Measurements from ENCODE around the gene C13orf46. TPM values are rescaled to one million over a fixed set of nuclear protein-coding genes. Genes with fewer than 3 reads are reported as not detected.

Gene C13orf46
- total and polyA plus RNA-seq, 2 of the 8 experiments (the other 6 are each of a cell fraction or from before 2014, with no cell fraction given), result 0.23 to 0.28 TPM

GRCh38 chr13:113938716-113939115, 35.2 kb downstream of the C13orf46 start:
- no peaks in the 10 kb centered on the region; a peak in 1 of 7 replicates for H3K27me3 ChIP-seq (replicated peaks in 1 of 4; ENCODE audit: control insufficient read depth in 3 of 4, extremely low read depth in 1 of 4, insufficient read depth in 3 of 4, low read length in 3 of 4)
- H3K9ac ChIP-seq (replicated peaks in 1 of 4; ENCODE audit: extremely low read depth in 1 of 4, low read depth in 3 of 4, low read length in 3 of 4), result no peak overlapping the region
- H3K14ac ChIP-seq (ENCODE audit: insufficient read length), result no peak overlapping the region
- no peak overlapping the region for H4K91ac ChIP-seq (replicated peaks; ENCODE audit: insufficient read length, low read length)
- no peak overlapping the region for H2BK12ac ChIP-seq (ENCODE audit: low read depth, low read length)
- H3K4ac ChIP-seq (replicated peaks; ENCODE audit: insufficient read length, low read depth, low read length), result no peak overlapping the region
- no peak for DNase-seq (ENCODE audit: low read depth in 1 of 2, low spot score in 2 of 2)
- peak overlapping the region; percentile 28; the same call in 1 of the 2 replicates for H4K8ac ChIP-seq (ENCODE audit: extremely low read depth, insufficient read depth, low read length)
- no peaks in the 10 kb centered on the region for H3K9me3 ChIP-seq (ENCODE audit: insufficient read depth in 2 of 2, low read depth in 1 of 2, low read length in 1 of 2)
- H2BK20ac ChIP-seq (ENCODE audit: low read length), result no peak overlapping the region
- H2BK5ac ChIP-seq (ENCODE audit: low read depth, low read length), result no peak overlapping the region
- H2AFZ ChIP-seq (ENCODE audit: low read length), result no peak overlapping the region
- no peak overlapping the region for H2BK120ac ChIP-seq (replicated peaks; ENCODE audit: low read depth, low read length)
- H3K23me2 ChIP-seq (ENCODE audit: low read depth, low read length), result no peaks in the 10 kb centered on the region
- H3K4me1 ChIP-seq (replicated peaks in 1 of 4; ENCODE audit: control insufficient read depth in 3 of 4, insufficient read depth in 4 of 4, low read length in 3 of 4), result peaks cover 0 to 2% (median 0%) of the 10 kb centered on the region in 4 experiments; a peak in 3 of 7 replicates
- no peak overlapping the region for H3K4me3 ChIP-seq (ENCODE audit: extremely low read depth in 1 of 4, insufficient read depth in 2 of 4, low read depth in 3 of 4, low read length in 4 of 4)
- no peaks in the 10 kb centered on the region for H3K79me1 ChIP-seq (ENCODE audit: low read depth, low read length)
- no peak overlapping the region for H3K27ac ChIP-seq (ENCODE audit: low read depth, low read length)
- TF ChIP-seq GABPA (IDR thresholded peaks at IDR 0.05; ENCODE audit: borderline replicate concordance, insufficient read depth, low read length) (no peak), BACH1 (IDR thresholded peaks at IDR 0.05; ENCODE audit: low read length) (no peak), CBX8 (IDR thresholded peaks at IDR 0.05; ENCODE audit: borderline replicate concordance, low read depth, low read length) (no peak), USF2 (IDR thresholded peaks at IDR 0.05; ENCODE audit: low read length) (no peak), SUZ12 (IDR thresholded peaks at IDR 0.05; ENCODE audit: low read length) (no peak), TBP (IDR thresholded peaks at IDR 0.05; ENCODE audit: low read depth, low read length) (no peak), CHD1 (IDR thresholded peaks at IDR 0.05; ENCODE audit: low read depth, low read length) (no peak), CEBPB (IDR thresholded peaks at IDR 0.05; ENCODE audit: low read depth, low read length) (no peak), PHF8 (conservative IDR thresholded peaks at IDR 0.05; ENCODE audit: low read depth, low read length) (no peak)
- TF ChIP-seq, protein P1, sequence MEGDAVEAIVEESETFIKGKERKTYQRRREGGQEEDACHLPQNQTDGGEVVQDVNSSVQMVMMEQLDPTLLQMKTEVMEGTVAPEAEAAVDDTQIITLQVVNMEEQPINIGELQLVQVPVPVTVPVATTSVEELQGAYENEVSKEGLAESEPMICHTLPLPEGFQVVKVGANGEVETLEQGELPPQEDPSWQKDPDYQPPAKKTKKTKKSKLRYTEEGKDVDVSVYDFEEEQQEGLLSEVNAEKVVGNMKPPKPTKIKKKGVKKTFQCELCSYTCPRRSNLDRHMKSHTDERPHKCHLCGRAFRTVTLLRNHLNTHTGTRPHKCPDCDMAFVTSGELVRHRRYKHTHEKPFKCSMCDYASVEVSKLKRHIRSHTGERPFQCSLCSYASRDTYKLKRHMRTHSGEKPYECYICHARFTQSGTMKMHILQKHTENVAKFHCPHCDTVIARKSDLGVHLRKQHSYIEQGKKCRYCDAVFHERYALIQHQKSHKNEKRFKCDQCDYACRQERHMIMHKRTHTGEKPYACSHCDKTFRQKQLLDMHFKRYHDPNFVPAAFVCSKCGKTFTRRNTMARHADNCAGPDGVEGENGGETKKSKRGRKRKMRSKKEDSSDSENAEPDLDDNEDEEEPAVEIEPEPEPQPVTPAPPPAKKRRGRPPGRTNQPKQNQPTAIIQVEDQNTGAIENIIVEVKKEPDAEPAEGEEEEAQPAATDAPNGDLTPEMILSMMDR (IDR thresholded peaks at IDR 0.05; ENCODE audit: control extremely low read depth in 1 of 3, insufficient read depth in 1 of 3, low read depth in 1 of 3, low read length in 3 of 3), result no peak
- H3K23ac ChIP-seq (ENCODE audit: insufficient read length), result no peak overlapping the region
- peaks cover 0 to 2% of the 10 kb centered on the region in 2 experiments for H4K20me1 ChIP-seq (replicated peaks in 1 of 2; ENCODE audit: control insufficient read depth in 1 of 2, insufficient read depth in 2 of 2, low read length in 2 of 2)
- H3K4me2 ChIP-seq (ENCODE audit: insufficient read depth in 1 of 2, low read depth in 2 of 2, low read length in 2 of 2), result no peak overlapping the region
- H3K56ac ChIP-seq (replicated peaks; ENCODE audit: insufficient read length, low read depth, low read length), result no peak overlapping the region
- 92% methylated on average over 10 of the region's 11 CpGs; no CpG with 5 or more reads in 1 of the 2 experiments for WGBS, 2 experiments (ENCODE audit: extremely low coverage in 1 of 2, insufficient coverage in 1 of 2, insufficient read length in 1 of 2, insufficient replicate concordance in 2 of 2, low coverage in 1 of 2, low lambda C conversion rate in 2 of 2, missing lambda C conversion rate in 1 of 2)
- ChIA-PET POLR2A (ENCODE audit: partially characterized antibody) (interaction anchor here (1.0 kb wide), 1 partner anchor 10 kb away, joined by 3 read pairs; no protein-coding TSS in a partner anchor), CTCF (ENCODE audit: partially characterized antibody) (interaction anchor here (1.4 to 3.3 kb wide), 2 partner anchors 9 to 95 kb away, joined by 3 to 13 read pairs; no protein-coding TSS in a partner anchor)
- no peaks in the 10 kb centered on the region for H3K79me2 ChIP-seq (ENCODE audit: control insufficient read depth in 1 of 2, insufficient read depth in 2 of 2, low read length in 2 of 2)
- no peak overlapping the region for H4K5ac ChIP-seq (ENCODE audit: insufficient read length, low read depth, low read length)
- no peak overlapping the region for H3K18ac ChIP-seq (ENCODE audit: extremely low read depth, low read length)
- no peak overlapping the region for H2BK15ac ChIP-seq (ENCODE audit: low read length)
- no peak for FAIRE-seq
- no peak overlapping the region for H2AK5ac ChIP-seq (ENCODE audit: low read depth, low read length)
- no peaks in the 10 kb centered on the region for H3K36me3 ChIP-seq (ENCODE audit: control insufficient read depth in 2 of 4, insufficient read depth in 4 of 4, low read length in 3 of 4)

All from H1 (cell line).